PFSK-1 (cell line): ENCODE data around the gene NDUFS7.

ENCODE experiments used
- FOXP2 ChIP-seq: optimal IDR thresholded peaks from 2 replicates; pipeline ENCODE3; 2011; ENCODE audit warnings: borderline replicate concordance, control low read depth, inconsistent platforms; ENCODE audit not compliant: insufficient read depth; ENCODE audit errors: extremely low read length, extremely low read depth
- POLR2AphosphoS5 ChIP-seq: IDR thresholded peaks from 2 replicates; pipeline ENCODE4 v1.6.1; 2012; ENCODE audit warnings: low read depth, mild to moderate bottlenecking, control low read depth, low read length, moderate library complexity
- SIN3A ChIP-seq: IDR thresholded peaks from 2 replicates; pipeline ENCODE4 v1.6.1; 2012; ENCODE audit warnings: mild to moderate bottlenecking, low read length, moderate library complexity, borderline replicate concordance; ENCODE audit not compliant: insufficient read depth
- TAF1 ChIP-seq: IDR thresholded peaks from 2 replicates; pipeline ENCODE4 v1.6.1; 2012; ENCODE audit warnings: low read length, control low read depth, borderline replicate concordance; ENCODE audit not compliant: insufficient read depth
- TF ChIP-seq, protein P1 (sequence below), 2 experiments: IDR thresholded peaks; 2 replicates each; pipeline versions ENCODE4 v1.6.1 to v1.8.0; 2011 to 2012; ENCODE audit warnings: low read depth in 2 of 2, low read length in 2 of 2, control low read depth in 1 of 2, inconsistent platforms in 1 of 2, mild to moderate bottlenecking in 1 of 2, moderate library complexity in 1 of 2; ENCODE audit not compliant: insufficient read depth in 1 of 2

NDUFS7 gene

DNA sequence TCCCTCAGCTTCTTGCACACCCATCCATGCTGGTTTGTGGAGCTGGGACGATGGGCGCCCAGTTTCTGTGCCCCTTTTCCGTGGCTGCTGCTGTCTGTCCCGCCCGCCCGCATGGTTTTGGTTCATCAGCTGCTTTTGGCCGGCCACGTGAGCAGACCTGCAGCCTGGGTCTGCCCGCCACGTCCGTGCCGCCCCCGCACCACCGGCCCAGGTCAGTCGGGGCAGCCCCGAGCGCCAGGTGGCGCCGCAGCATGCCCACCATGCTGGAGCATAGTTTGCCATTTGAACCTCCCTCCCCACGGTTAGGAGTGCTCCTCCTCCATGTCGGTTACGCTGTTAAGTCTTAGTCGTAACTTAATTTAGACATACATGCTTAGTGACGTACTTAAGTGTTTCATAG, 39.2 kb downstream of the NDUFS7 start:
- TF ChIP-seq SIN3A: no peak

DNA sequence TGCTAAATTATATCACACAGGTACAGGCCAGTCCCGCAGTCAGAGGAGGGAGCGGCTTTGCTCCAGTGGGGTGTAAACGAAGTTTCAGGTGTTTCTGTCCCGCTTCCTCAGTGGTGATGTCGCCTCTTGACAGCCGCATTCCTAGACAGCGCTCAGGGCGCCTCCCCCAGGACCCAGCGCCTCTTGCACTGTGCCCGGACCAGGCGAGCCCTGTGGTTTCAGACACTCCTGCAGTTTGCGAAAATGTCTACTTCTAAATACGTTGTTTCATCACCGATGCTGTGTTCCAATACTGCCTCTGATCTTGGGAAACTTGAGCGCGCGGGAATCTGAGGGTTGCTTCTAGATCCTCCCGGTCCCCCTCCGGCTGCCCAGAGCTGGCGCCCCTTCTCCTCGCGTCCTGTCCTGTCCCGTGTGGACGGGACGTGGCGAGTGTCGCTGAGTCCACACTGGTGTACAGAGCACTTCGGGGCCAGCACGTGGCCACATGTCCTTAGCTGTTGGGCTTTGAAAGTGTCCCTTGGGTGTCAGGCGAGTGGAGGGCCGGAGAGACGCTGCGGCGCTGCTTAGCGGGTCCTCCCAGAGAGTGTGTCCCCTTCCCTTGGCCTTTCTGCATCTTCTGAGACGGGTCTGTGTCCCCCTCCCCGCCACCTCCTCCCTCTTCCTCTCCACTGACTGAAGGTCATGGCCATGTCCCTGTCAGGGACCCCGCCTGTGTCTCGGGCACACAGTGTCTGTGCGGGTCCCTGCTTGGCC, 39.9 kb downstream of the NDUFS7 start:
- TF ChIP-seq SIN3A: no peak
- TF ChIP-seq, protein P1, sequence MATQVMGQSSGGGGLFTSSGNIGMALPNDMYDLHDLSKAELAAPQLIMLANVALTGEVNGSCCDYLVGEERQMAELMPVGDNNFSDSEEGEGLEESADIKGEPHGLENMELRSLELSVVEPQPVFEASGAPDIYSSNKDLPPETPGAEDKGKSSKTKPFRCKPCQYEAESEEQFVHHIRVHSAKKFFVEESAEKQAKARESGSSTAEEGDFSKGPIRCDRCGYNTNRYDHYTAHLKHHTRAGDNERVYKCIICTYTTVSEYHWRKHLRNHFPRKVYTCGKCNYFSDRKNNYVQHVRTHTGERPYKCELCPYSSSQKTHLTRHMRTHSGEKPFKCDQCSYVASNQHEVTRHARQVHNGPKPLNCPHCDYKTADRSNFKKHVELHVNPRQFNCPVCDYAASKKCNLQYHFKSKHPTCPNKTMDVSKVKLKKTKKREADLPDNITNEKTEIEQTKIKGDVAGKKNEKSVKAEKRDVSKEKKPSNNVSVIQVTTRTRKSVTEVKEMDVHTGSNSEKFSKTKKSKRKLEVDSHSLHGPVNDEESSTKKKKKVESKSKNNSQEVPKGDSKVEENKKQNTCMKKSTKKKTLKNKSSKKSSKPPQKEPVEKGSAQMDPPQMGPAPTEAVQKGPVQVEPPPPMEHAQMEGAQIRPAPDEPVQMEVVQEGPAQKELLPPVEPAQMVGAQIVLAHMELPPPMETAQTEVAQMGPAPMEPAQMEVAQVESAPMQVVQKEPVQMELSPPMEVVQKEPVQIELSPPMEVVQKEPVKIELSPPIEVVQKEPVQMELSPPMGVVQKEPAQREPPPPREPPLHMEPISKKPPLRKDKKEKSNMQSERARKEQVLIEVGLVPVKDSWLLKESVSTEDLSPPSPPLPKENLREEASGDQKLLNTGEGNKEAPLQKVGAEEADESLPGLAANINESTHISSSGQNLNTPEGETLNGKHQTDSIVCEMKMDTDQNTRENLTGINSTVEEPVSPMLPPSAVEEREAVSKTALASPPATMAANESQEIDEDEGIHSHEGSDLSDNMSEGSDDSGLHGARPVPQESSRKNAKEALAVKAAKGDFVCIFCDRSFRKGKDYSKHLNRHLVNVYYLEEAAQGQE (IDR thresholded peaks at IDR 0.05; ENCODE audit: insufficient read depth in 1 of 2, low read depth in 2 of 2, low read length in 2 of 2): no peak
- TF ChIP-seq POLR2AphosphoS5: no peak
- TF ChIP-seq TAF1: no peak
- TF ChIP-seq FOXP2: no peak

DNA sequence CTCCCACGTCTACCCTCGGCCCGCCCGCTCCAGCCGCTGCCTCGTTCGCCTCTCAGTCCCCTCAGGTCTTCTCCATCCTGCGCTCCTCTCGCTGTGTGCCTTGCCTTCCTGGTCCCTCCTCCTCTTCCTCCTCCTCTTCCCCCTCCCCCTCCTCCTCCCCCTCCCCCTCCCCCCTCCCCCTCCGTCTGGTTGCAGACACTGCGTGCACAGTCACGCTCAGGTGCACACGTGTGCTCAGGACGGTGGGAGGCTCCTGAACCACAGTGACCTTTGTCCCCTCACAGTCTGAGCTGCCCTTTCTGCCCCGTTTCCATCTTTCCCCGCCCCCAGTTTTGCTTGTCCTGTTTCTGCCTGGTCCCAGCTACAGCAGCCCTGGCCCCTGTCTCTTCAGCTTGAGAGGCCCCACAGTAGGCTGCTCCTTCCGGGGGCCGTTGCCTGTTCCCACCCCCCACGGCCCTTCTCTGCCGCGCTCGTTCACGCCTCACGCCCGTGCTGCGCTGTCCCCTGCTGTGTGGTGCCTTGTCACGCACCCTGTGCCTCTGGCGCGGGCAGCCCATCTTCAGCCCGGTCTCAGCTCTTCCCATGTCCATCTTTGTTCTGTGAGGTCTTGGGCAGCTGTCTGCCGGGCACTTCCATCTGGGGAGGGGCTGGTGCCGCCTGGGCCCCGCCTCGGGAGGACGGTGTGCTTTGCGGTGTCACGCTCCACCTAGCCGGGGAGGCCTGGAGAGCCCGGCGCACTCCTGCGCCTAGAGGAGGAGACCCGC, 40.7 kb downstream of the NDUFS7 start:
- peak; percentile 37 for TF ChIP-seq FOXP2
- no peak for TF ChIP-seq TAF1

DNA sequence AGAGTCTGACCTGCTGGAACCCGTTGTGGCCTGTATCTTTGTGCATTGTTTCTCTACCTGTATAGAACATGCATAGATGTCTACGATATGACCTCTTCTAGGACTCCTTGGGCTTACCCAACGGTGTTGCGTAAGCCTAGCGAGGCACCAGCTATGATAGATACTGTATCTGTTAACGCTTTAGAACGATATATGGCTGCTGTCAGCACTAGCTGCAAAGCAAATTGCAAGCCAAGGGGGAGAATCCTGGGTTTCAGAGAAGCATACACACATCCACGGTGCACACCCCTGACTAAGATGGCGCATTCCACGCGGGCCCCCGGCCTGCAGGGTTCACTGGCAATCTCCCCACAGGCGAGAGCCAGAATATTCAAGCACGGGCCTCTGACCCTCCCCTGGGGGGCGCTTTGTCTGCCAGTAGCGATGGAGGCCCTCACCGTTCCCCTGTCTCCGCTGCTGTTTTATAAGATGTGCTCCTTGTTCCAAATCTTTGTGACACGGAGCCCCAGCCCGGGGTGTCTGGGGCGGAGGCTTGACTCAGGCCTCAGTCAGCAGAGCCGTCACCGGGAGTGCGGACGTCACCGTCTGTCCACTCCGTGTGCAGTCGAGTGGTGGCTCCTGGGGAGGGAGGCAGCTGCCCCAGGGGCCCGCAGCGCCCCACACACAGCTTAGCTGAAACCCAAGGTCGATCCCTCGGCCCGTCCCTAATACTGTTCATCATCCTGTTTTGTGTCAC, 41.6 kb downstream of the NDUFS7 start:
- TF ChIP-seq POLR2AphosphoS5 (no peak), FOXP2 (no peak), SIN3A (no peak), TAF1 (no peak)
- TF ChIP-seq, protein P1 (IDR thresholded peaks at IDR 0.05; ENCODE audit: insufficient read depth in 1 of 2, low read depth in 2 of 2, low read length in 2 of 2): no peak

DNA sequence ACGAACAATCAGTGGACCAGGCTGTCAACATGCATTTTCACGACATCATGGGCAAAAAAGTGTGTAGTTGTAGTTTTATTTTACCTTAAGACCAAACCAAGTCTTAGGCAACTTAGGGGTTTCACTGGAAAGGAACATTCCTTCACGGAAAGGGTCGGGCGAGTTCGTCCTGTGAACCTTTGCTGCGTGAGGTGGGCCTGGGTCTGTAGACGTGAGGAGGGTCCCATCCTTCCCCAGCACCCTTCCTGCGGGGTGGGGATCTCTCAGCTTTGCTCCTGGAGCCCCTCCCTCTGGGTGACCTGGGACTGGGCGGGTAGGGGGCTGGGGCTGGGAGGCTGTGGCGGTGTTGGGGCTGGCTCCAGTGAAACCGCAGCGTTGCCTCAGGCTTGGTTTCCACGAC, 42.2 kb downstream of the NDUFS7 start:
- TF ChIP-seq, protein P1 (IDR thresholded peaks at IDR 0.05; ENCODE audit: insufficient read depth in 1 of 2, low read depth in 2 of 2, low read length in 2 of 2): no peak

DNA sequence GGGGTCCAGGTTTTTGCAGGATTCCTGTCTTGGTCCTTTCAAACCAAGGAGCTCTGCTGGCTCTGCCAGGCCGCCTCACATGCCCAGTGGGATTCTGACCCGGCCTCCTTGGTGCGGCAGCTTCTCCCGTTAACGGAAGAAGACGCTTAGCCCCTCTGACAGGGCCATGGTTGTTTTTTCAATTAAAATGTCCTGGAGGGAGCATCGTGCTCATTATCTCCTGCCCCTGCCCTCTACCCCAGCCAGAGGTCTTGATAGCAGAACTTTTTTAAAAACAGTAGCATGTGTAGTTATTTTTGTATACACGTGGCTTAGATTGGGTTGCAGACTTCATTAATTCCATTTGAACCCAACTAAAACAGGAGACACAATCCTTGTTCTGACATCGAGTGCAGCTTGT, 43.0 kb downstream of the NDUFS7 start:
- TF ChIP-seq, protein P1 (IDR thresholded peaks at IDR 0.05; ENCODE audit: insufficient read depth in 1 of 2, low read depth in 2 of 2, low read length in 2 of 2): no peak
- TF ChIP-seq SIN3A (no peak), FOXP2 (no peak), POLR2AphosphoS5 (no peak), TAF1 (no peak)
